Activated T-cell treated with anti-CD3 and anti-CD28 coated beads, Interleukin-2, amount 50 U/mL, for 24 hours (primary cell): ENCODE results near the gene NFATC3.

ENCODE experiments used
- DNase-seq: peaks from one replicate; pipeline ENCODE4 v3.0.0-alpha.2; 2020
- H3K27ac Mint-ChIP-seq: 2 replicates; pipeline ENCODE4 v1.8.0; 2020; ENCODE audit warnings: mild to moderate bottlenecking, mixed read lengths
- H3K27me3 Mint-ChIP-seq: 2 replicates; pipeline ENCODE4 v1.8.0; 2020; ENCODE audit warnings: mixed read lengths
- H3K36me3 Mint-ChIP-seq: 2 replicates; pipeline ENCODE4 v1.8.0; 2020; ENCODE audit warnings: low read depth, mixed read lengths
- H3K4me1 Mint-ChIP-seq: 2 replicates; pipeline ENCODE4 v1.8.0; 2020; ENCODE audit warnings: low read depth, mixed read lengths
- H3K4me3 Mint-ChIP-seq: 2 replicates; pipeline ENCODE4 v1.8.0; 2020; ENCODE audit warnings: mild to moderate bottlenecking, moderate library complexity, mixed read lengths
- H3K9me3 Mint-ChIP-seq: 2 replicates; pipeline ENCODE4 v1.8.0; 2020; ENCODE audit warnings: mixed read lengths

The NFATC3 gene

GRCh38 chr16:68250951-68251350 lies 165.8 kb downstream of the NFATC3 start:
- no peak for DNase-seq
- Mint-ChIP-seq H3K27ac (no peak overlapping the region), H3K9me3 (no peaks in the 10 kb centered on the region), H3K36me3 (peaks cover 37% of the 10 kb centered on the region), H3K27me3 (no peaks in the 10 kb centered on the region), H3K4me1 (peaks cover 12% of the 10 kb centered on the region), H3K4me3 (no peak overlapping the region)

DNA sequence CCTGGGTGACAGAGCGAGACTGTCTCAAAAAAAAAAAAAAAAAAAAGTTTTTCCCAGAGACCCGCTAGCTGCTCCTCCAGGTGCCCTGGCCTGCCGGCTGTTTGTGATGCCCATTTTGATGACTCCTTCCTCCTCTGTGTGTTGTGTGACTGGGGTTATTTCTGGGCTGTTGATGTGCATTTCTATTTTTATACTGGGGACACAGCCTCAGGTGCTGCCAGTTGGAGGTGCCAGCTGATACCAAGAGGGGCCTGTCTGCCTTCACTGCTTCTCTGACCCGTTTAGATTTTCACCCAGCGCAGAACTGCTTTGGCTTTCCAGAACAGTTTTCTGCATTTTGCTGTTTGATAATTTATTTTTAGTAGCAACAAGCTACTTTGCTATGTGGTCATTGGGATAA lies 166.7 kb downstream of the NFATC3 start:
- no peak for DNase-seq
- Mint-ChIP-seq H3K27me3 (no peaks in the 10 kb centered on the region), H3K9me3 (no peaks in the 10 kb centered on the region), H3K4me3 (no peak overlapping the region), H3K4me1 (peaks cover 3% of the 10 kb centered on the region), H3K36me3 (peaks cover 45% of the 10 kb centered on the region), H3K27ac (no peak overlapping the region)

GRCh38 chr16:68252383-68252782 lies 167.2 kb downstream of the NFATC3 start:
- H3K4me1 Mint-ChIP-seq = no peaks in the 10 kb centered on the region
- no peaks in the 10 kb centered on the region for H3K9me3 Mint-ChIP-seq
- H3K27me3 Mint-ChIP-seq = no peaks in the 10 kb centered on the region
- no peak for DNase-seq
- H3K27ac Mint-ChIP-seq = no peak overlapping the region
- peaks cover 47% of the 10 kb centered on the region for H3K36me3 Mint-ChIP-seq
- no peak overlapping the region for H3K4me3 Mint-ChIP-seq

GRCh38 chr16:68253721-68254120 lies 168.6 kb downstream of the NFATC3 start:
- Mint-ChIP-seq H3K27ac (no peak overlapping the region), H3K27me3 (no peaks in the 10 kb centered on the region), H3K4me1 (no peaks in the 10 kb centered on the region), H3K36me3 (peaks cover 55% of the 10 kb centered on the region), H3K4me3 (no peak overlapping the region), H3K9me3 (no peaks in the 10 kb centered on the region)
- DNase-seq = no peak

DNA sequence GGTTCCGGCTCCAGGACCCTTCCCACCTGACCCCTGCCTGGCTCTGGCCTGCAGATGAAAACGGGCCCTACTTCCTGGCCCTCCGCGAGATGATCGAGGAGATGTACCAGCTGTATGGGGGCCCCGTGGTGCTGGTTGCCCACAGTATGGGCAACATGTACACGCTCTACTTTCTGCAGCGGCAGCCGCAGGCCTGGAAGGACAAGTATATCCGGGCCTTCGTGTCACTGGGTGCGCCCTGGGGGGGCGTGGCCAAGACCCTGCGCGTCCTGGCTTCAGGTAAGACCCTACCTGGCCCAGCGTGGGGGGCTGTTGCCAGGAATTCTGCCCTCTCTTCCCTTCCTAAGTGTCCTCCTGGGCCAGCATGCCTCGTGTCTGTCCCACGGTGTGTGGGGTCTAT lies 170.5 kb downstream of the NFATC3 start:
- H3K4me1 Mint-ChIP-seq = no peaks in the 10 kb centered on the region
- H3K27ac Mint-ChIP-seq = no peak overlapping the region
- H3K27me3 Mint-ChIP-seq = no peaks in the 10 kb centered on the region

DNA sequence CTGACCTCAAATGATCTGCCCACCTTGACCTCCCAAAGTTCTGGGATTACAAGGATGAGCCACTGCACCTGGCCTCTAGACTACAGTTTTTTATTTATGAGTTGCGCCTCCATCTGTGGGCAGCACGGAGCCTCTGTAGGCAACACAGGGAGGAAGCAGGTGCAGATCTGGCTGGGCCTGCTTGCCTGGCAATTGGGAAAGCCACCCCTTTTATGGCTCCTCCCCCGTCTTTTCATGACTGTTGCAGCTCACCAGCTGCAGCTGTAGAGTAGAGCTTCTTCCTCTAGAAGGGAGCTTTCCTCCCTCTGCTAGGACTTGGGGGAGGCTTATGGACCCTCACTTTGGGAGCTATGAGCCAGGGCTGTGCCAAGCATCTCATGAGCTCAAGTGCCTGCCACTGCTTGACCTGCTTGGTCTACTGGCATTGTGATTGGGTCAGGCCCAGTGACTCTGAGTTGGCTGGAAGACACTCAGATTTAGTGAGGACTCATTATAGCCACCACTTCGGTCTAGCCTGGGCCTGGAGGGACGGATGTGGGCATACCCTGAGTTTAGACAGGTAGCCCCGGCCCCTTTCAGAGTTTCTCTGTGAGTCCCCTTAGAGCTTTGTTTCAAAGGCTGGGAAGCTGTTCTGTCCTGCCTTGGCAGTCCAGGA lies 172.2 kb downstream of the NFATC3 start:
- Mint-ChIP-seq H3K4me1 (peaks cover 9% of the 10 kb centered on the region), H3K9me3 (no peaks in the 10 kb centered on the region), H3K27me3 (no peaks in the 10 kb centered on the region), H3K36me3 (peaks cover 43% of the 10 kb centered on the region), H3K27ac (no peak overlapping the region), H3K4me3 (no peak overlapping the region)
- no peak for DNase-seq

More for the DNA sequence above, 170.5 kb downstream of the NFATC3 start:
- Mint-ChIP-seq H3K9me3 (no peaks in the 10 kb centered on the region), H3K36me3 (peaks cover 56% of the 10 kb centered on the region), H3K4me3 (no peak overlapping the region)
- no peak for DNase-seq

GRCh38 chr16:68257906-68258800 lies 173.0 kb downstream of the NFATC3 start:
- H3K9me3 Mint-ChIP-seq = no peaks in the 10 kb centered on the region
- no peaks in the 10 kb centered on the region for H3K27me3 Mint-ChIP-seq
- peaks cover 12% of the 10 kb centered on the region for H3K4me1 Mint-ChIP-seq
- peak overlapping the region; percentile 64 for H3K27ac Mint-ChIP-seq
- H3K36me3 Mint-ChIP-seq = peaks cover 42% of the 10 kb centered on the region
- no peak overlapping the region for H3K4me3 Mint-ChIP-seq
- DNase-seq = no peak

- no peak for DNase-seq
- H3K27ac Mint-ChIP-seq = no peak overlapping the region
- H3K4me1 Mint-ChIP-seq = peaks cover 20% of the 10 kb centered on the region
- H3K27me3 Mint-ChIP-seq = no peaks in the 10 kb centered on the region
- H3K36me3 Mint-ChIP-seq = peaks cover 38% of the 10 kb centered on the region
- no peaks in the 10 kb centered on the region for H3K9me3 Mint-ChIP-seq
- no peak overlapping the region for H3K4me3 Mint-ChIP-seq
Observed at GRCh38 chr16:68259007-68259825, 174.0 kb downstream of the NFATC3 start.

DNA sequence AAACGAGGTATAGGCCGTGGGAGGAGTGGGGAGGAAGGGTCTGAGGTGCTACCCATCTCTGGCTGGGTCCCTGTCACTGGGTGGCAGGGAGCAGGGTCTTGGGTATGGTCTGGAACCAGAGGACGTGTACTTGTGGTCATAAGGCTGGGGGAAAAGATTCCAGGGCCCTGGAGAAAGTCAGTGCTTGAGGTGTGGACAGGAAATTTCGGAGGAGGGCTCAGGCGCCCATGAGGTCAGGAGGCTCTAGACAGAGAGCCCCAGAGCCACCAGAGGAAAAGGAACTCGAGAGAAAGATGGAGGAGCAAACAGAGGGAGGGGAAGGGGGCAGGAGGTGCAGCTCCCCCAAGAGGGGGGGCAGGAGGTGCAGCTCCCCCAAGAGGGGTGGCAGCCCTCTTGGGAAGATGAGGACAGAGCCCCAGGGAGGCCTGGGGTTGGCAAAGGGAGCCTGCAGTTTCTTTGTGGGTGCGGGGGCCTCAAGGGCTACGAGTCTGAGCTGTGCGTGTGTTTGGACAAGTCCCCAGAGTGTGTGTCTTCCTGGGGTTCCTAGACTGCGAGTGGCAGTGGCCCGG lies 178.5 kb downstream of the NFATC3 start:
- no peak for DNase-seq
- peak overlapping the region; percentile 86 for H3K4me3 Mint-ChIP-seq

DNA sequence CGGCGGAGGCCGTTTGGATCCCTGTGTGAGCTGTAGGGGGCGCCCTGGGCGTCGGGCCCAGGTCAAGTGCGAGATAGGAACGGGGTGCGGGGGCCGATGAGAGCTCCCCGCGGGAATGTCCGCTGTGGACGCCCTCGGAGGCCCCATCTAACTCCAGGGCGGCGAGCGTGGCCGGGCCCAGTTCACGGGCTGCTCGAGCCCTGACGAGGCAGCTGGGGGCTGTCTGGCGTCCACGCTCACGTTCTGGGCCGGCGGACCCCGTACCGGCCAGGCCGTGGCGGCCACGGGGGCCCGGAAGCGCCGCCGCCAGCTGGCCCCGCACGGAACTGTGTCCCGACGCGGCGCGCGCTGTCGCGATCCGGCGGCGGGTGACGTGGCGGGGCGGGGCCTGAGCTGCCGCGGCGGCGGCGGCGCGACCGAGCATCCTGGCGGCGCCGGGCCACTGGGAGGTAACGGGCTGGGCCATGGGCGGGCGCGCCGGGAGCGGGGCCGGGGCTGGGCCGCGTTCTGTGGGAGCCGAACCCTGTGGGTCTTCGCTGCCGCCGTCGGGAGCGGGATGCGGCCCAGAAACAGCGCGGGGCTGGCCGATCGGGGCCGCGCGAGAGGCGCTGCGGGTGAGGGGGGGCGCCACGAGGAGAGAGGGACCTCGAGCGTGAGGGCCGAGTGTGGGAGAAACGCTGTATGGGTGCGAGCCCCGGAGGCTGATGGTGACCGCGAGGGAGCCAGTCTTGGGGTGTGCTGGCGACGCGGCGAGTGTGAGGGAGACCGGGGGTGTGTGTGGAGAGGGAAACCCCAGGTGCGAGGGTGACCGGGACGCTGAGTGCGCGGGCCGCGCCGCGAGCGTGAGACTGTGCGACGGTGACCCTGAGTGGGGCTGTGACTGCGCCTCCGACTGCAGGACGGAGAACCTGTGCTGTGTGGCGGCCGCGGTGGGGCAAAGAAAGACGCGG lies 179.2 kb downstream of the NFATC3 start, which contains the start of gene SLC7A6:
SLC7A6 (plus strand) TSS at position 399 of the 950 bp plus-strand sequence. CDS start 10,201 bp downstream, outside the sequence.
- Mint-ChIP-seq H3K27me3 (no peaks in the 10 kb centered on the region), H3K4me1 (peaks cover 51% of the 10 kb centered on the region), H3K9me3 (no peaks in the 10 kb centered on the region), H3K36me3 (peaks cover 46% of the 10 kb centered on the region), H3K4me3 (peak within 1 kb of the TSS; percentile 86), H3K27ac (peak within 1 kb of the TSS; percentile 98)
- peak; percentile 92 for DNase-seq

More for the DNA sequence above, 178.5 kb downstream of the NFATC3 start:
- Mint-ChIP-seq H3K9me3 (no peaks in the 10 kb centered on the region), H3K27ac (peak overlapping the region; percentile 97), H3K4me1 (peaks cover 44% of the 10 kb centered on the region), H3K27me3 (no peaks in the 10 kb centered on the region), H3K36me3 (peaks cover 46% of the 10 kb centered on the region)

GRCh38 chr16:68265078-68265920 lies 180.1 kb downstream of the NFATC3 start:
- no peaks in the 10 kb centered on the region for H3K9me3 Mint-ChIP-seq

DNA sequence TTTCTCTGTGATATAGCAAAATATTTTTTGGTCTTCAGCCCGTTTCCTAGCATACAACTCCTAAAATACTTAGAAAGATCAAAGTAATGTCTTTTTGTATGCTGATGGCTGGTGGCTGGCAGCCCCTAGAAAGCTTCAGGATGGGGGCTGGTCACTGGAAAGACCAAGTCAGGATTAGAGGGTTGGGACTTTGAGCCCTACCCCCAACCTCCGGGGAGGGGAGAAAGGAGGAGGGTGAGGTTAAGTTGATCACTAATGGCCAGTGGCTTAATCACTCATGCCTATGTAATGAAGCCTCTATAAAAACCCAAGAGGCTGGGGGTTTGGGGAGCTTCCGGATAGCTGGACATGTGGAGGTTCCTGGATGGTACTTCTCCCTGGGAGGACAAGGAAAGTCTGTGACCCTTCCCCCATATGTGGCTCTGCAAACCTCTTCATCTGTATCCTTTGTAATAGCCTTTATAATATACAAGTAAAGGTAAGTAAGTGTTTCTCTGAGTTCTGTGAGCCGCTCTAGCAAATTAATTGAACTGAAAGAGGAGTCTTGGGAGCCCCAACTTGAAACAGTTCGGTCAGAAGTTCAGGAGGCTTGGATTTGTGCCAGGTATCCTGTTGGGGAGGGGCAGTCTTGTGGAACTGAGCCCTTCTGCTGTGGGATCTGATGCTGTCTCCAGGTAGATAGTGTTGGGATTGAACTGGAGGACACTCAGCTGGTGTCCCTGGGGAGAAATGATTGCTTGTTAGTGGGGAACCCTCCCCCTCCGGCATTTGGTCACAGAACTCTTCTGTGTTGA lies 182.6 kb downstream of the NFATC3 start:
- H3K9me3 Mint-ChIP-seq = no peaks in the 10 kb centered on the region
- no peak for DNase-seq

More at GRCh38 chr16:68265078-68265920, 180.1 kb downstream of the NFATC3 start:
- peak overlapping the region; percentile 86 for H3K4me3 Mint-ChIP-seq
- peaks cover 49% of the 10 kb centered on the region for H3K36me3 Mint-ChIP-seq
- H3K27ac Mint-ChIP-seq = peak overlapping the region; percentile 98
- peaks cover 60% of the 10 kb centered on the region for H3K4me1 Mint-ChIP-seq
- H3K27me3 Mint-ChIP-seq = no peaks in the 10 kb centered on the region
- DNase-seq = peak; percentile 64

More for the DNA sequence above, 182.6 kb downstream of the NFATC3 start:
- H3K27ac Mint-ChIP-seq = peak overlapping the region; percentile 93
- H3K27me3 Mint-ChIP-seq = no peaks in the 10 kb centered on the region
- peaks cover 73% of the 10 kb centered on the region for H3K36me3 Mint-ChIP-seq
- peak overlapping the region; percentile 60 for H3K4me3 Mint-ChIP-seq
- peaks cover 75% of the 10 kb centered on the region for H3K4me1 Mint-ChIP-seq
